H9 (cell line): Measurements from ENCODE around the gene KLF15. TPM values are rescaled to one million over a fixed set of nuclear protein-coding genes. Genes with fewer than 3 reads are reported as not detected.

Experiments
- DNase-seq: peaks from one replicate; pipeline ENCODE4 v3.0.0-alpha.2; 2017
- H2AFZ ChIP-seq: one replicate; pipeline ENCODE4 v1.6.1; 2013; ENCODE audit warnings: mild to moderate bottlenecking, low read length, control low read depth, moderate library complexity
- H2AK5ac ChIP-seq: 2 replicates; pipeline ENCODE4 v1.6.1; 2013; ENCODE audit warnings: low read length, control low read depth, mixed read lengths; ENCODE audit not compliant: insufficient read length
- H2BK120ac ChIP-seq: one replicate; pipeline ENCODE4 v1.6.1; 2013; ENCODE audit warnings: low read depth, mild to moderate bottlenecking, low read length, control low read depth, inconsistent platforms; ENCODE audit not compliant: poor library complexity, severe bottlenecking
- H2BK12ac ChIP-seq: 2 replicates; pipeline ENCODE4 v1.6.1; 2013; ENCODE audit warnings: low read length, control low read depth, mixed read lengths, low read depth; ENCODE audit not compliant: insufficient read length
- H2BK15ac ChIP-seq: 2 replicates; pipeline ENCODE4 v1.6.1; 2013; ENCODE audit warnings: low read depth, low read length, control low read depth
- H2BK20ac ChIP-seq: one replicate; pipeline ENCODE4 v1.6.1; 2013; ENCODE audit warnings: low read depth, mild to moderate bottlenecking, low read length, control low read depth, inconsistent platforms; ENCODE audit not compliant: poor library complexity, severe bottlenecking
- H2BK5ac ChIP-seq: 2 replicates; pipeline ENCODE4 v1.6.1; 2013; ENCODE audit warnings: low read length, control low read depth, mixed read lengths; ENCODE audit not compliant: insufficient read length
- H3K14ac ChIP-seq: 2 replicates; pipeline ENCODE4 v1.6.1; 2013; ENCODE audit warnings: low read length, control low read depth; ENCODE audit not compliant: insufficient read depth
- H3K18ac ChIP-seq: 2 replicates; pipeline ENCODE4 v1.6.1; 2013; ENCODE audit warnings: low read depth, mild to moderate bottlenecking, mixed read lengths, low read length, control low read depth; ENCODE audit not compliant: insufficient read length
- H3K23ac ChIP-seq: 2 replicates; pipeline ENCODE4 v1.6.1; 2013; ENCODE audit warnings: low read length, control low read depth, mixed read lengths, low read depth; ENCODE audit not compliant: insufficient read length
- H3K23me2 ChIP-seq: 2 replicates; pipeline ENCODE4 v1.6.1; 2013; ENCODE audit warnings: low read depth, mild to moderate bottlenecking, mixed read lengths, low read length, control low read depth; ENCODE audit not compliant: insufficient read length, poor library complexity, severe bottlenecking
- H3K27ac ChIP-seq: 2 replicates; pipeline ENCODE4 v1.5.1; 2013; ENCODE audit warnings: low read length, control low read depth, mixed read lengths, low read depth; ENCODE audit not compliant: insufficient read length
- H3K27me3 ChIP-seq: 2 replicates; pipeline ENCODE4 v1.6.1; 2013; ENCODE audit warnings: low read length, control low read depth, inconsistent platforms; ENCODE audit not compliant: insufficient read depth
- H3K4ac ChIP-seq: 2 replicates; pipeline ENCODE4 v1.6.1; 2013; ENCODE audit warnings: low read depth, mild to moderate bottlenecking, control low read depth, inconsistent platforms, low read length, moderate library complexity
- H3K4me1 ChIP-seq: 2 replicates; pipeline ENCODE4 v1.6.1; 2013; ENCODE audit warnings: low read length, control low read depth, inconsistent platforms; ENCODE audit not compliant: insufficient read depth
- H3K4me2 ChIP-seq: 2 replicates; pipeline ENCODE4 v1.6.1; 2013; ENCODE audit warnings: low read length, control low read depth, mixed read lengths; ENCODE audit not compliant: insufficient read length, insufficient read depth
- H3K56ac ChIP-seq: 2 replicates; pipeline ENCODE4 v1.6.1; 2013; ENCODE audit warnings: low read depth, mild to moderate bottlenecking, mixed read lengths, low read length, control low read depth; ENCODE audit not compliant: insufficient read length
- H3K79me1 ChIP-seq: 2 replicates; pipeline ENCODE4 v1.6.1; 2013; ENCODE audit warnings: low read depth, mild to moderate bottlenecking, moderate library complexity, low read length, control low read depth, inconsistent platforms; ENCODE audit not compliant: insufficient read depth, poor library complexity, severe bottlenecking
- H3K79me2 ChIP-seq: 2 replicates; pipeline ENCODE4 v1.6.1; 2013; ENCODE audit warnings: low read length, control low read depth, inconsistent platforms; ENCODE audit not compliant: insufficient read depth
- H3K9ac ChIP-seq: 2 replicates; pipeline ENCODE4 v1.6.1; 2013; ENCODE audit warnings: low read length, control low read depth, mixed read lengths; ENCODE audit not compliant: insufficient read length; ENCODE audit errors: extremely low read depth
- H3K9me3 ChIP-seq: one replicate; pipeline ENCODE4 v1.6.1; 2013; ENCODE audit warnings: low read depth, low read length, inconsistent platforms; ENCODE audit not compliant: control insufficient read depth
- H3T11ph ChIP-seq: one replicate; pipeline ENCODE4 v1.6.1; 2013; ENCODE audit warnings: mild to moderate bottlenecking, low read length, control low read depth, inconsistent platforms
- H4K20me1 ChIP-seq: one replicate; pipeline ENCODE4 v1.6.1; 2013; ENCODE audit not compliant: control insufficient read depth, insufficient read length, insufficient read depth
- H4K5ac ChIP-seq: 2 replicates; pipeline ENCODE4 v1.6.1; 2013; ENCODE audit warnings: low read depth, mild to moderate bottlenecking, mixed read lengths, low read length, control low read depth; ENCODE audit not compliant: insufficient read length
- H4K8ac ChIP-seq: replicated peaks from 2 replicates; pipeline ENCODE4 v1.6.1; 2013; ENCODE audit warnings: low read length, control low read depth, mixed read lengths, low read depth; ENCODE audit not compliant: insufficient read length
- H4K91ac ChIP-seq: 2 replicates; pipeline ENCODE4 v1.6.1; 2013; ENCODE audit warnings: low read depth, mild to moderate bottlenecking, moderate library complexity, mixed read lengths, low read length, control low read depth; ENCODE audit not compliant: insufficient read length
- H3K27ac Mint-ChIP-seq, 3 experiments: 2 replicates in 2 of 3; 3 replicates in 1 of 3; pipeline ENCODE4 v1.8.0; 2020 to 2021; ENCODE audit warnings: mixed read lengths in 3 of 3, mild to moderate bottlenecking in 1 of 3, moderate library complexity in 1 of 3
- H3K27me3 Mint-ChIP-seq: 2 replicates; pipeline ENCODE4 v1.8.0; 2021; ENCODE audit warnings: low read depth, mild to moderate bottlenecking, moderate library complexity, mixed read lengths
- H3K36me3 Mint-ChIP-seq, 3 experiments: 2 replicates in 2 of 3; 3 replicates in 1 of 3; pipeline ENCODE4 v1.8.0; 2020 to 2021; ENCODE audit warnings: low read depth in 3 of 3, mixed read lengths in 3 of 3; ENCODE audit not compliant: insufficient read depth in 1 of 3
- H3K4me1 Mint-ChIP-seq, 2 experiments: 2 replicates each; pipeline ENCODE4 v1.8.0; 2020; ENCODE audit warnings: mixed read lengths in 2 of 2
- H3K4me3 Mint-ChIP-seq, 2 experiments: 2 replicates in 1 of 2; 3 replicates in 1 of 2; pipeline ENCODE4 v1.8.0; 2020 to 2021; ENCODE audit warnings: mild to moderate bottlenecking in 2 of 2, mixed read lengths in 2 of 2, moderate library complexity in 1 of 2
- H3K9me3 Mint-ChIP-seq, 2 experiments: 2 replicates in 1 of 2; 3 replicates in 1 of 2; pipeline ENCODE4 v1.8.0; 2020; ENCODE audit warnings: mild to moderate bottlenecking in 2 of 2, mixed read lengths in 2 of 2, moderate library complexity in 1 of 2
- WGBS: extraction: QIAGEN DNeasy Blood & Tissue Kit; methylation state at CpG from one replicate; pipeline ENCODE4 v1.1.7; 2013; ENCODE audit warnings: missing lambda C conversion rate, low lambda C conversion rate, mixed read lengths; ENCODE audit not compliant: insufficient read length; ENCODE audit errors: extremely low coverage; 5-methylcytosine and 5-hydroxymethylcytosine counted together
- total RNA-seq: library from RNA; stranded (reverse); gene quantifications from 2 replicates; pipeline ENCODE4 v1.2.1, GENCODE V29; 2021
- TF ChIP-seq, protein P1 (sequence below): fragments of 200-600 bp; sonication (generic); conservative IDR thresholded peaks from 3 replicates; pipeline ENCODE4 v1.8.0; 2021; ENCODE audit warnings: antibody characterized with exemption, mild to moderate bottlenecking

KLF15 gene
- total RNA-seq, 1 experiment from 2014 or later = 10.8 TPM

DNA sequence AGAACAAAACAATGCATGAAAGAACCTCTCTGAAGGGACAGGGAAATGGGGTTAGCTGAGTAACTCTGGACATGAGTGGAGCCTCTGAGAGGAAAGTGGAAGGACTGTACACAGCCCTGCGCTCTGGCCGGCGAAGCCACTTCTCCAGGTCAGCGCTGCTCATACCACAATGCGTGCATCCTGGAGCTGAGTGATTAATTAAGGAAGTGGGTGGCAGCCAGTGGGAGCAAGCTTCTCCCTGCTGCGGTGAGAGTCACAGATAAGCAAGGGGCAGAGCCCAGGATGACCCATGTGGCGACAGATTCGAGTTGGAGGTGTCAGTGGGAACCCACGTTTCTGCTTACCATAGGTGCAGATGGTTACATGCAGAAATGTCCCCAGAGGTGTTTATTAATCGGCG, 48.0 kb downstream of the KLF15 start:
- Histone ChIP-seq H2BK15ac (no peak overlapping the region), H3K18ac (no peak overlapping the region), H2AK5ac (no peak overlapping the region), H3K4me1 (no peaks in the 10 kb centered on the region), H2AFZ (no peak overlapping the region), H3K9ac (no peak overlapping the region), H3K9me3 (no peaks in the 10 kb centered on the region), H2BK20ac (no peak overlapping the region), H3K56ac (no peak overlapping the region), H3K79me1 (no peaks in the 10 kb centered on the region), H3K27ac (no peak overlapping the region), H3K27me3 (no peaks in the 10 kb centered on the region), H4K5ac (no peak overlapping the region), H3K79me2 (no peaks in the 10 kb centered on the region), H4K8ac (no peak overlapping the region), H3K23me2 (no peaks in the 10 kb centered on the region), H2BK5ac (no peak overlapping the region), H4K91ac (no peak overlapping the region), H3K14ac (no peak overlapping the region), H4K20me1 (no peaks in the 10 kb centered on the region), H3K23ac (no peak overlapping the region), H3K4ac (no peak overlapping the region), H2BK120ac (no peak overlapping the region), H2BK12ac (no peak overlapping the region), H3T11ph (no peak overlapping the region), H3K4me2 (no peak overlapping the region)
- Mint-ChIP-seq H3K9me3 (peaks cover 13 to 19% of the 10 kb centered on the region in 2 experiments), H3K4me1 (0 out of 4 replicates have a peak, but pooled peaks cover 0 to 4% of the 10 kb centered on the region in 2 experiments), H3K27me3 (peaks cover 11% of the 10 kb centered on the region), H3K36me3 (peaks cover 2 to 5% (median 3%) of the 10 kb centered on the region in 3 experiments; a peak in 5 of 7 replicates), H3K4me3 (no peak overlapping the region), H3K27ac (peak overlapping the region in 1 of 3 experiments; percentile 87; a peak in 1 of 7 replicates)
- WGBS = no CpG with 5 or more reads among the region's 11 CpGs
- TF ChIP-seq, protein P1, sequence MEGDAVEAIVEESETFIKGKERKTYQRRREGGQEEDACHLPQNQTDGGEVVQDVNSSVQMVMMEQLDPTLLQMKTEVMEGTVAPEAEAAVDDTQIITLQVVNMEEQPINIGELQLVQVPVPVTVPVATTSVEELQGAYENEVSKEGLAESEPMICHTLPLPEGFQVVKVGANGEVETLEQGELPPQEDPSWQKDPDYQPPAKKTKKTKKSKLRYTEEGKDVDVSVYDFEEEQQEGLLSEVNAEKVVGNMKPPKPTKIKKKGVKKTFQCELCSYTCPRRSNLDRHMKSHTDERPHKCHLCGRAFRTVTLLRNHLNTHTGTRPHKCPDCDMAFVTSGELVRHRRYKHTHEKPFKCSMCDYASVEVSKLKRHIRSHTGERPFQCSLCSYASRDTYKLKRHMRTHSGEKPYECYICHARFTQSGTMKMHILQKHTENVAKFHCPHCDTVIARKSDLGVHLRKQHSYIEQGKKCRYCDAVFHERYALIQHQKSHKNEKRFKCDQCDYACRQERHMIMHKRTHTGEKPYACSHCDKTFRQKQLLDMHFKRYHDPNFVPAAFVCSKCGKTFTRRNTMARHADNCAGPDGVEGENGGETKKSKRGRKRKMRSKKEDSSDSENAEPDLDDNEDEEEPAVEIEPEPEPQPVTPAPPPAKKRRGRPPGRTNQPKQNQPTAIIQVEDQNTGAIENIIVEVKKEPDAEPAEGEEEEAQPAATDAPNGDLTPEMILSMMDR = no peak
- DNase-seq = peak; percentile 21
